ENCODE data around the gene FCHO1. TPM values are rescaled to one million over a fixed set of nuclear protein-coding genes. Genes with fewer than 3 reads are reported as not detected.

FCHO1 gene
- total RNA-seq, 1 donor from 2014 or later = 0.98 TPM

DNA sequence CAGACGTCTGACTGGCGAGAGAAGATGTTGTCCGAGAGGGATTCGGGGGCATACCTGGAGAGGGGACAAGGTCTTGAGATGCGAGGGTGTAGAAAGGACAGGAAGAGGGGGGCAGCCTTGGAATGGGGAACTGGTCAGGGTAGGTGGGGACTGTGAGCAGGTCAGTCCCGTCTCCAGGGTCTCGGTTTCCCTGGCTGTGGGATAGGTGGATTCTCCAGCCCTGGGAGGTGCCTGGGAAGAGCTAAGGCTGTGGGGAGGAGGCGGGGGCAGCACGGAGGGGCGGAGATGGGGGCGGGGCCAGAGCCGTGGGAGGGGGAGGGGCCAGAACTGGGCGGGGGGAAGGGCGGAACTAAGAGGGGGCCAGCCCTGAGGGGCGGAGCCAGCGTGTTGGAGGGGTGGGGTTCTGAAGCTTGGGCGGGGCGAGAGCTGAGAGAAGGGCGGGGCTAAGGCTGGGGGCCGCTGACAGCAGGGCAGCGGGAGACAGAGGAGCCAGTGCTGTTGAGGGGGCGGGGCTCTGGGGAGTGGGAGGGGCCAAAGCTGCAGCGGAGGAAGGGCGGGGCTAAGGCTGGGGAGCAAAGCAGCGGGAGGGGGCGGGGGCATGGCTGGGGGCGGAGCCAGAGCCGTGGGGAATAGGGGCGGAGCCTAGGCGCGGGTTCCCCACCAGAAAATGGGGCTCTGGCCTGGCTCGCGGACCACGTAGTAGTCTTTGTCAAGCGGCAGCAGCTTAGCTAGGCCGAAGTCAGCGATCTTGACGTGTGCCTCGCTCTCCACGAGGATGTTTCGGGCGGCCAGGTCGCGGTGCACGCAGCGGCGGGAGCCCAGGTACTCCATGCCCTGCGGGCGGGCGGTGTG lies 79.5 kb downstream of the FCHO1 start:
- TF ChIP-seq CTCF (IDR thresholded peaks at IDR 0.05; ENCODE audit: unreplicated experiment) = no peak
- H3K36me3 Mint-ChIP-seq (ENCODE audit: insufficient read depth) = no peaks in the 10 kb centered on the region

DNA sequence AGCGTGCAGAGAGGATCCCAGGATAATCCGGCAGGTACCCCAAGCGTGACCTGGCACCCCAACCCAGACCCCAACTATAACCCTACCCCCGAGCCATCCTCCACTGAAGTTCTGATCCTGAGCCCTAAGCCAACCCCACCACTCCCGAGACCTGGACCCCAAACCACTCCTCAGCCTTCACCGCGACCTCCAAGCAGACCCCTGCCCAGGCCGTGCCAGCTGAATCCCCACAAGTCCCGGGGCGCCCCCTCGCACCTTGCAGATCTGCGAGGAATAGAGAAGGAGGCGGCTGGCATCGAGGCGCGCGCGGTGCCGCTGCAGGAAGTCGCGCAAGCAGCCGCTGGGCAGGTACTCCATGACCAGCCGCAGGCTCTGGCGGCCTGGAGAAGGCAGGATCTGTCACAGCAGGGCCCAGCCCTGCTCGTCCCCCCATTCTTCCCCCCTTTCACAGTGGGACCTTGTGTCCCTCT lies 80.2 kb downstream of the FCHO1 start:
- no peak for TF ChIP-seq CTCF (IDR thresholded peaks at IDR 0.05; ENCODE audit: unreplicated experiment)
- H3K36me3 Mint-ChIP-seq (ENCODE audit: insufficient read depth) = no peaks in the 10 kb centered on the region
- H3K27ac Mint-ChIP-seq = no peak overlapping the region
- no peak for DNase-seq (ENCODE audit: low spot score, unreplicated experiment)
- H3K9me3 Mint-ChIP-seq (ENCODE audit: low read depth) = no peaks in the 10 kb centered on the region
- peak overlapping the region; percentile 46 for H3K4me3 Mint-ChIP-seq (ENCODE audit: low read depth)
- peaks cover 43% of the 10 kb centered on the region for H3K27me3 Mint-ChIP-seq
- peaks cover 2% of the 10 kb centered on the region for H3K4me1 Mint-ChIP-seq (ENCODE audit: low read depth)

More for the DNA sequence above, 79.5 kb downstream of the FCHO1 start:
- H3K27me3 Mint-ChIP-seq = peaks cover 36% of the 10 kb centered on the region
- peak overlapping the region; percentile 70 for H3K4me3 Mint-ChIP-seq (ENCODE audit: low read depth)
- peak; percentile 52 for DNase-seq (ENCODE audit: low spot score, unreplicated experiment)
- H3K27ac Mint-ChIP-seq = peak overlapping the region; percentile 81
- no peaks in the 10 kb centered on the region for H3K9me3 Mint-ChIP-seq (ENCODE audit: low read depth)
- H3K4me1 Mint-ChIP-seq (ENCODE audit: low read depth) = peaks cover 2% of the 10 kb centered on the region

GRCh38 chr19:17832443-17833208 lies 81.3 kb downstream of the FCHO1 start:
- no peak overlapping the region for H3K4me3 Mint-ChIP-seq (ENCODE audit: low read depth)
- H3K36me3 Mint-ChIP-seq (ENCODE audit: insufficient read depth) = no peaks in the 10 kb centered on the region
- no peak for DNase-seq (ENCODE audit: low spot score, unreplicated experiment)
- H3K9me3 Mint-ChIP-seq (ENCODE audit: low read depth) = no peaks in the 10 kb centered on the region
- H3K27ac Mint-ChIP-seq = no peak overlapping the region
- peaks cover 47% of the 10 kb centered on the region for H3K27me3 Mint-ChIP-seq
- peaks cover 2% of the 10 kb centered on the region for H3K4me1 Mint-ChIP-seq (ENCODE audit: low read depth)
- TF ChIP-seq CTCF (IDR thresholded peaks at IDR 0.05; ENCODE audit: unreplicated experiment) = no peak

DNA sequence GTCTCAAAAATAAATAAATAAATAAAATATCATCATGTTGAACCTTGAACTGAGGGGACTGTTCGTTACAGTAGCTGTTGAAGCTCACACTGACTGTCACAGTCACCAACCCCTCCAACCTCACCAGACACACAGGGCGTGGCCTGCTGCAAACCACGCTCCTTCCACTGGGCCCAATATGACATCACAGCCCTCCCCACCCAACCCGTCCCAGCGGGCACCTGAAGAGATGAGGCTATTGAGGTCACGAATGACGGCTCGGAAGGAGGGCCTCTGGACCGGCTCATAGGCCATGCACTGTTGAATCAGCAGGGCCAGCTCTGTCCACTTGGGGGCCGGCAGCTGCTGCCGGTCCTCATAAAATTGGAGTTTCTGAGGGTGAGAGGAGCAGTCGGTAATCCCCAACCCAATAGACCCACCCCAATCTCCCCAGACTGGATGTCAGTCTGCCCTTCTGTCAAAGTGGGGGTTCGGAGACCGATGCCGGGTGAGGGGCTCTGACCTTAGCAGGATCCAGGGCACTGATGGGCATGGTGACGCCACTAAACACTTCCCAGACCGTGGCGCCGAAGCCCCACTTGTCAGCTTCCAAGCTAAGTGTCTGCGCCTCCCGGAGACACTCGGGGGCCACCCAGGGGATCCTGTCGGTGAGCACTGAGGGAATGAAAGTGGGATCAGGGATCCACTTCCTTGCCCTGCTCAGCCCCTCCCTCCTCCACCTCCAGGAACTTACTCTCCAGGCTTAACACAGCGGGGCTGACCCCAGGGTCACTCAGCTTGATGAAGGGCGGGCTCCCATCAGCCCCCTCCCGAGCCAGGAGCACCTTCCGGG lies 83.3 kb downstream of the FCHO1 start:
- H3K4me3 Mint-ChIP-seq (ENCODE audit: low read depth) = no peak overlapping the region
- no peaks in the 10 kb centered on the region for H3K36me3 Mint-ChIP-seq (ENCODE audit: insufficient read depth)
- H3K9me3 Mint-ChIP-seq (ENCODE audit: low read depth) = no peaks in the 10 kb centered on the region

More for the DNA sequence above, 83.3 kb downstream of the FCHO1 start:
- peaks cover 54% of the 10 kb centered on the region for H3K27me3 Mint-ChIP-seq
- no peak for DNase-seq (ENCODE audit: low spot score, unreplicated experiment)
- no peak overlapping the region for H3K27ac Mint-ChIP-seq
- peak; percentile 38 for TF ChIP-seq CTCF (IDR thresholded peaks at IDR 0.05; ENCODE audit: unreplicated experiment)
- peaks cover 2% of the 10 kb centered on the region for H3K4me1 Mint-ChIP-seq (ENCODE audit: low read depth)
